K562 (cell line): ENCODE results near the gene IGFALS. TPM values are rescaled to one million over a fixed set of nuclear protein-coding genes. Genes with fewer than 3 reads are reported as not detected.
A peak's percentile ranks its signal among the peaks of the same experiment; 100 is the strongest.

Experiments used
- AFF4 ChIP-seq: sonication (generic); formaldehyde crosslinking; IDR thresholded peaks from 2 replicates; pipeline ENCODE4 v1.8.0; 2023; ENCODE audit warnings: mild to moderate bottlenecking, missing genetic modification reagents
- CGGBP1 ChIP-seq: fragments of 250-450 bp; sonication (Bioruptor Pico); IDR thresholded peaks from 2 replicates; pipeline ENCODE4 v1.9.0; 2021; ENCODE audit warnings: mild to moderate bottlenecking
- GTF2F1 ChIP-seq: IDR thresholded peaks from 2 replicates; pipeline ENCODE4 v1.6.1; 2011; ENCODE audit warnings: low read depth, low read length, improper control_type of control experiment
- HES1 ChIP-seq: fragments of 450-650 bp; IDR thresholded peaks from 2 replicates; pipeline ENCODE4 v1.6.1; 2016; ENCODE audit warnings: low read depth, mild to moderate bottlenecking, moderate library complexity
- MXD1 ChIP-seq: fragments of 250-450 bp; sonication (Bioruptor Pico); IDR thresholded peaks from 2 replicates; pipeline ENCODE4 v1.8.0; 2021; ENCODE audit warnings: borderline replicate concordance, mild to moderate bottlenecking, moderate library complexity; ENCODE audit not compliant: poor library complexity, severe bottlenecking
- NKRF ChIP-seq: fragments of 450-650 bp; IDR thresholded peaks from 2 replicates; pipeline ENCODE4 v1.6.1; 2016; ENCODE audit warnings: borderline replicate concordance
- NR1H2 ChIP-seq: sonication (generic); formaldehyde crosslinking; IDR thresholded peaks from 2 replicates; pipeline ENCODE4 v1.4.0; 2020; ENCODE audit warnings: mild to moderate bottlenecking, missing genetic modification reagents
- NR2F6 ChIP-seq: fragments of 450-650 bp; formaldehyde crosslinking; IDR thresholded peaks from 2 replicates; pipeline ENCODE4 v1.4.0; 2020; ENCODE audit warnings: mild to moderate bottlenecking
- PTRF ChIP-seq: fragments of 450-650 bp; IDR thresholded peaks from 2 replicates; pipeline ENCODE4 v1.6.1; 2016; ENCODE audit warnings: mild to moderate bottlenecking, missing genetic modification characterization, missing compliant biosample characterization
- RFX7 ChIP-seq: fragments of 250-450 bp; sonication (Bioruptor Pico); IDR thresholded peaks from 2 replicates; pipeline ENCODE4 v1.5.1; 2021; ENCODE audit warnings: mild to moderate bottlenecking
- SNAPC5 ChIP-seq: fragments of 250-450 bp; sonication (Bioruptor Pico); IDR thresholded peaks from 2 replicates; pipeline ENCODE4 v1.8.0; 2021; ENCODE audit warnings: moderate library complexity, mild to moderate bottlenecking, inconsistent platforms
- SNIP1 ChIP-seq: fragments of 450-650 bp; IDR thresholded peaks from 2 replicates; pipeline ENCODE4 v1.7.1; 2017; ENCODE audit warnings: low read depth, mild to moderate bottlenecking
- STAT5B ChIP-seq: fragments of 250-450 bp; sonication (Bioruptor Pico); IDR thresholded peaks from 2 replicates; pipeline ENCODE4 v1.8.0; 2021; ENCODE audit warnings: mild to moderate bottlenecking, inconsistent platforms
- TEAD2 ChIP-seq: fragments of 450-650 bp; IDR thresholded peaks from 2 replicates; pipeline ENCODE4 v1.6.1; 2016; ENCODE audit warnings: missing genetic modification characterization, control low read depth, missing compliant biosample characterization
- ZNF146 ChIP-seq: IDR thresholded peaks from one replicate; pipeline ENCODE4 v1.6.1; 2018; ENCODE audit warnings: missing compliant biosample characterization; ENCODE audit not compliant: unreplicated experiment
- ZNF184 ChIP-seq: sonication (generic); formaldehyde crosslinking; IDR thresholded peaks from 2 replicates; pipeline ENCODE4 v1.5.0; 2020; ENCODE audit warnings: missing genetic modification reagents
- ZNF197 ChIP-seq: fragments of 200-800 bp; sonication (Bioruptor generic); IDR thresholded peaks from 2 replicates; pipeline ENCODE4 v1.6.1; 2016; ENCODE audit warnings: low read depth, missing genetic modification characterization, missing compliant biosample characterization
- ZNF445 ChIP-seq: fragments of 250-450 bp; sonication (Bioruptor Pico); IDR thresholded peaks from 2 replicates; pipeline ENCODE4 v1.4.0; 2020; ENCODE audit warnings: low read depth, mild to moderate bottlenecking, moderate library complexity
- ZNF507 ChIP-seq: conservative IDR thresholded peaks from 2 replicates; pipeline ENCODE4 v1.6.1; 2017; ENCODE audit warnings: missing genetic modification characterization, missing compliant biosample characterization
- ZNF584 ChIP-seq: fragments of 200-800 bp; sonication (Bioruptor generic); IDR thresholded peaks from 2 replicates; pipeline ENCODE4 v1.6.1; 2016; ENCODE audit warnings: low read depth, mild to moderate bottlenecking, missing genetic modification characterization, missing compliant biosample characterization
- ZNF707 ChIP-seq: fragments of 250-450 bp; sonication (Bioruptor Pico); conservative IDR thresholded peaks from 2 replicates; pipeline ENCODE4 v1.8.0; 2022; ENCODE audit warnings: inconsistent platforms, mild to moderate bottlenecking, moderate library complexity
- polyA plus RNA-seq, 8 experiments: library from polyadenylated mRNA; depleted of rRNA in 4 of 8; stranded (reverse) in 5 of 8; unstranded in 3 of 8; fragments of >200 nt; fragmentation: Nextera tagmentation in 2 of 8; fragmentation: Illumina TruSeq in 1 of 8; extraction: Ambion mirVana in 2 of 8; extraction: Trizol in 1 of 8; gene quantifications; 2 replicates each; pipeline versions ENCODE4 v1.2.1 to v1.2.3, GENCODE V29; 2011 to 2014; ENCODE audit warnings: inconsistent platforms in 1 of 8, missing spikeins in 1 of 8
- total RNA-seq, 7 experiments: library from RNA; depleted of rRNA in 6 of 7; stranded (reverse); fragments of >200 nt in 6 of 7; fragmentation: Illumina TruSeq in 2 of 7; extraction: Trizol in 2 of 7; gene quantifications; 2 replicates each; pipeline versions ENCODE4 v1.2.1 to v1.2.3, GENCODE V29; 2011 to 2021; ENCODE audit warnings: low replicate concordance in 1 of 7

IGFALS gene
- total and polyA plus RNA-seq, 9 of the 15 experiments (the other 6 are each of a cell fraction or from before 2014, with no cell fraction given), result not detected

GRCh38 chr16:1832838-1833454, 39.4 kb upstream of the IGFALS start (continued):
- TF ChIP-seq SNAPC5 (no peak), NR2F6 (CRISPR knock-in tag) (no peak), TEAD2 (tag) (no peak), ZNF184 (CRISPR knock-in tag) (no peak), AFF4 (CRISPR knock-in tag) (no peak), ZNF584 (CRISPR knock-in tag) (peak; percentile 73; the same call in 1 of the 2 replicates), ZNF146 (CRISPR knock-in tag) (no peak), CGGBP1 (CRISPR knock-in tag) (no peak), RFX7 (CRISPR knock-in tag) (no peak), NKRF (no peak), GTF2F1 (no peak), PTRF (tag) (no peak), ZNF197 (CRISPR knock-in tag) (no peak), STAT5B (no peak), SNIP1 (no peak), HES1 (peak; percentile 96), ZNF707 (CRISPR knock-in tag) (no peak), ZNF445 (no peak), MXD1 (CRISPR knock-in tag) (no peak), NR1H2 (CRISPR knock-in tag) (no peak), ZNF507 (tag) (no peak)
